ENCODE measurements around the gene SH2D6. TPM values are rescaled to one million over a fixed set of nuclear protein-coding genes. Genes with fewer than 3 reads are reported as not detected.

Gene SH2D6
- total and polyA plus RNA-seq, 8 donors, result 1.1 to 14.5 (median 2.2) TPM; not detected in 2

GRCh38 chr2:85401464-85401805 is 17.1 kb upstream of the SH2D6 start:
- H3K27me3 ChIP-seq, result no peaks in the 10 kb centered on the region
- H3K9me3 ChIP-seq, result peaks cover 0 to 9% (median 0%) of the 10 kb centered on the region in 4 donors
- H3K36me3 ChIP-seq, result peaks cover 5 to 58% (median 44%) of the 10 kb centered on the region in 4 donors
- TF ChIP-seq POLR2A (IDR thresholded peaks at IDR 0.05) (no peak), POLR2AphosphoS5 (IDR thresholded peaks at IDR 0.05) (no peak), CTCF (IDR thresholded peaks at IDR 0.05) (no peak), EP300 (IDR thresholded peaks at IDR 0.05) (no peak)
- intact Hi-C loops (cut with DNase I; ENCODE audit: low total_unique reads), result no loop called here
- peaks cover 8 to 44% (median 14%) of the 10 kb centered on the region in 4 donors for H3K4me1 ChIP-seq
- no peak overlapping the region for H3K27ac ChIP-seq
- DNase-seq, result no peak
- no peak overlapping the region for H3K4me3 ChIP-seq
- 80 to 99% (median 91%) methylated on average over 2 to 7 of the region's 7 CpGs for WGBS, 5 donors

GRCh38 chr2:85401844-85402243 is 16.7 kb upstream of the SH2D6 start:
- intact Hi-C loops (cut with DNase I; ENCODE audit: low total_unique reads), result no loop called here
- Histone ChIP-seq H3K27me3 (no peaks in the 10 kb centered on the region), H3K9me3 (peaks cover 0 to 9% (median 0%) of the 10 kb centered on the region in 4 donors), H3K4me3 (no peak overlapping the region), H3K36me3 (peaks cover 5 to 54% (median 42%) of the 10 kb centered on the region in 4 donors), H3K27ac (no peak overlapping the region), H3K4me1 (peaks cover 7 to 44% (median 10%) of the 10 kb centered on the region in 4 donors)
- 88 to 92% (median 89%) methylated on average over 8 of the region's 8 CpGs for WGBS, 5 donors
- no peak for TF ChIP-seq EP300 (IDR thresholded peaks at IDR 0.05)
- TF ChIP-seq POLR2AphosphoS5 (IDR thresholded peaks at IDR 0.05), result no peak
- no peak for TF ChIP-seq CTCF (IDR thresholded peaks at IDR 0.05)
- TF ChIP-seq POLR2A (IDR thresholded peaks at IDR 0.05), result no peak
- DNase-seq, result no peak

- H3K4me3 ChIP-seq, result no peak overlapping the region
- peak; percentile 43 to 49 for DNase-seq
- H3K4me1 ChIP-seq, result peaks cover 6 to 66% (median 21%) of the 10 kb centered on the region in 4 donors
- TF ChIP-seq CTCF (IDR thresholded peaks at IDR 0.05) (no peak), POLR2AphosphoS5 (IDR thresholded peaks at IDR 0.05) (peak in 2 of 3 donors; percentile 21 to 23), EP300 (IDR thresholded peaks at IDR 0.05) (no peak)
- H3K27me3 ChIP-seq, result no peaks in the 10 kb centered on the region
- H3K36me3 ChIP-seq, result peaks cover 5 to 20% (median 16%) of the 10 kb centered on the region in 4 donors
- intact Hi-C loops (cut with DNase I; ENCODE audit: low total_unique reads), result no loop called here
- peak overlapping the region in 4 of 5 donors; percentile 30 to 84 (median 52) for H3K27ac ChIP-seq
- 62 to 79% (median 71%) methylated on average over 15 of the region's 15 CpGs for WGBS, 5 donors
- peaks cover 0 to 9% (median 0%) of the 10 kb centered on the region in 4 donors for H3K9me3 ChIP-seq
These were observed 13.1 kb upstream of the SH2D6 start for GRCh38 chr2:85405201-85406059.

GRCh38 chr2:85409845-85410583 is 8.5 kb upstream of the SH2D6 start, which contains the start of gene CAPG:
CAPG (minus strand) TSS chr2:85410366; CDS start chr2:85402145, 8,221 bp downstream.
- 25 to 33% (median 27%) methylated on average over 9 to 12 of the region's 12 CpGs for WGBS, 5 donors
- Histone ChIP-seq H3K4me3 (peak within 1 kb of the TSS; percentile 26 to 35 (median 32)), H3K27ac (peak within 1 kb of the TSS; percentile 56 to 84 (median 66)), H3K9me3 (no peaks in the 10 kb centered on the region), H3K27me3 (peaks cover 0 to 4% (median 0%) of the 10 kb centered on the region in 3 donors), H3K4me1 (peaks cover 12 to 90% (median 51%) of the 10 kb centered on the region in 4 donors), H3K36me3 (no peaks in the 10 kb centered on the region)
- no peak for TF ChIP-seq CTCF (IDR thresholded peaks at IDR 0.05)
- TF ChIP-seq POLR2AphosphoS5 (IDR thresholded peaks at IDR 0.05), result peak in 2 of 3 donors; percentile 34 to 37
- intact Hi-C loops (cut with DNase I; ENCODE audit: low total_unique reads), result no loop called here
- peak; percentile 78 to 87 for DNase-seq
